Activated gamma-delta T cell treated with Interleukin-2 at 50 U/mL for 16 hours (primary cell): Measurements from ENCODE around the gene ANKRD11.

ENCODE experiments used
- DNase-seq: peaks from one replicate; pipeline ENCODE4 v3.0.0-alpha.2; 2020

ANKRD11 gene

DNA sequence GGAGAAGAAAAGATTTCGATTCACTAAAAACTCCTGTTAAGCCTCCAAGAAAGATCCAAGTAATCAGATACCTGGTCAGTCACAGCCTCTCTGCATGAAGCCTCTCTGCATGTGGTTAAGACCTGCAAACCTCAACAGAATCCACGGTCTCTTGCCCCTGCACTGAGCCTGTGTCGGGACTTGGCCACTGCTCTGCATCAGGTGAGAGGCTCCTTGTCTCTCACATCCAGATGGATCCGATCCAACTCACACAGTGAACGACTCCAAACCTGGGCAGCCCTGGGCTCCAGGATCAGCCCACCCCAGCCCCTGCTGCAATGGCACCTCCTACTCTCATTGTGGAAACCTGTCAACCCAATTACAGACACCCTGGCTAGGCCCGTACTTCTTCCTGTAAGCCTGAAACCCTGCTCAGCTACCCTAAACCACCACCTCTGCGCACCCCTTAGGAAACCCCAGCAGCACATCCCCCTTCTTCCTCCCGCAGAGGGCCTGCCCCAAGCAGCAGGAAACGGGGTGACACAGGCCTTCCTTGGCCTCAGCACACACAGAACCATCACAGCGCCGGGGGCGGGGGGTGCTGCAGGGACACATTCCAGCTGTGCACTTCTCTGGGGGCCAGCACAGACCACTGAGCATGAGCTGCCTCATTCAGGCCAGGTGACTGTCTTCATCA is 129.5 kb downstream of the ANKRD11 start:
- peak; percentile 78 for DNase-seq

DNA sequence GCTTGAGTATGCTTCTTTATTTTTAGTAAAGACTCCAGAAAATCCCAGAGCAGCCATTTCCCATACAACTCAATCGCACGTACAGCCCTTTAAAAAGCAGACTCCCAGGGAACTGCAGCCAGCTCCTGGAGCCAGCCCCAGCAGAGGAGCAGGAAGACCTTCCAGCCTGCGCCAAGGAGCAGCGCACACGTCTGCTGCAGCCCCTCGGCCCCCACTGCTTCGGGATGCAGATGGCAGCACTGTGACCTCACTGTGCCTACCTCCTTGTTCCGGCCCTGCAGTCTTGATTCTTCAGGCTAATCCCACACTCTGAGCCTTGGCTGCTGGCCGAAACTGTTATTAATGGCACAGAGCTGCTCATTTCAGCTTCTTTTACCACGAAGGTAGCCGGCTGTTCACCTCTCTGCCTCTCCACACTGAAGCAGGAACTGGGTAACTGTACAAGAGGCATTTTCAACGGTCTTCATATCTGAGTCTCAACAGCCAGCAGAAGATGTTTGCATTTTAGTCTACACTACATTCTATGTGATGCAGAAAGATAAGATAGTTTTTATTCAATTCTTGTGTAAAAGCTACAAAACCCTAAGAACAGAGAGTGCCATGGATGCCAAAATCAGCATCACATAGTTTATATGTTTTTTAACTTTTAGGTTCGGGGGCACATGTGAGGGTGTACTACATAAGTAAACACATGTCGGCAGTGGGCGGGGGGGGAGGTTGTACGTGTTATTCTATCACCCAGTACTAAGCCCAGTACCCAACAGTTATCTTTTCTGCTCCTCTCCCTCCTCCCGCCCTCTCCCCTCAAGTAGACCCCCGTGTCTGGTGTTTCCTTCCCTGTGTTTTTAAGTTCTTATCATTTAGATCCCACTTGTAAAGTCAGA is 130.9 kb downstream of the ANKRD11 start:
- no peak for DNase-seq

DNA sequence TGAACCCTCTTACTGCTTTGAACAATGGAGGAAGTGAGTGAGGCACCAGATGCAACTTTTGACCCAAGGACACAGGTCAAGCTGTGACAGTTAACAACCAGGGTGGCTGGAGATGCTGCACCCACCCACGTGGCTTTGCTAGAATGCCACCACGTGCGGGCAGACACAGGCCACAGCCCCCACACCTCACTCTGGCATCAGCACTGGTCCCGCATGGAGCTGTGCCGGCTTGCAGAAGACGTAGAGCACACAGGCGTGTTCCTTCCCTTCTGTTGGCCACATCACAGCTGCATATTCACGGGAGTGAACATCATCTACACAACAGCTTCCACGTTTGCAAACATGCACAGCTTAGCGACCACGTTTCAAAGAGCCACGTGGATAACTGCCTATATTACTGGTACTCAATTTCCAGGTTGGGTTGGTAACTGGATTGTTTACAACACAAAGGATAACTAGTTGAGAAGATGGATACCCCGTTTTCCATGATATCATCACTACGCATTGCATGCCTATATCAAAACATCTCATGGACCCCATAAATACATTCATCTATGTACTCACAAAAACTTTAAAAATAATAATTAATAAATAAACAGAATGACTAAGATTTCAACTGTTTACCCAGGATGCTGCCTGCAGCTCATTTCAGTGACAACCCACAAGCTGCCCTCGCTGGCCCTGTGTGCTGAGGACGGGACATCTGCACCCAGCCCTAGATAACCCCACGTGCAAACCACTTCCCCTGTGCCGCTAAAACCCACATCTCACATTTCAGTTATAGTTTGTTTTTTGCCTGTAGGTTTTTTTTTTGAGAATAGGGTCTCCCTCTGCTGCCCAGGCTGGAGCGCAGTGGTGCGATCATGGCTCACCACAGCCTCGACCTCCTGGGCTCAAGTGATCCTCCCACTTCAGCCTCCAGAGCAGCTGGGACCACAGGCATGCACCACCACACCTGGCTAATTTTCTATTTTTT is 132.0 kb downstream of the ANKRD11 start:
- peak; percentile 61 for DNase-seq

DNA sequence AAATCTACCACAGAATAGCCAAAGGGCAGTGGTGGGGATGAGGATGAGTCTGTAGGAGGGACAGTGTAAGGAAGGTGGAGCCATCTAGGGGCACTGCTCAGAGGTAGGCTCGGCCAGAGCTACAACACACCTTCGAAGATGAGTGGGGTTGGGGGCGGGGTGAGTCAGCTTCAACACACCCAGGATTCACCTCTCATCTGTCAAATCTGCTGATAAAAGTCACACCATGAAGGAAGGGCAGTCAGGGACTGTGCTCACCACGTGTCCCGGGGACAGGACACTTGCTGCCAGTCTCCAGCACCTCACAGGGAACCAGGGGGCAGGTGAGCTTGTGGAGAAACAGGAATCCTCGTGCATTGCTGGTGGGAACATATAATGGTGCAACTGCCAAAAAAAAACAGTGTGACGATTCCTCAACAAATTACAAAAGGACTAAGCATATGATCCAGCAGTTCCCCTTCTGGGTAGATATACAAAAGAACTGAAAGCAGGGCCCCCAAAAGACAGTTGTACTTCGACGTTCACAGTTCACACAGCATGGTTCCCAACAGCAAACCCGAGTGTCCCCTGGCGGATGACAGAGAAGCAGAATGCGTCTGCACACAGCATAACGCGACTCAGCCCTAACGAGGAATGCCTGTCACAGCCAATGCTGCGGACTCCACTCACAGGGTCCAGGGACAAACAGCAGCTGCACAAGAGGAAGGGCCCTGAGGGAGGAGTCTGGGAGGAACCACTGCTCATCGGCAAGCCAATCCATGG is 133.1 kb downstream of the ANKRD11 start:
- peak; percentile 30 for DNase-seq

DNA sequence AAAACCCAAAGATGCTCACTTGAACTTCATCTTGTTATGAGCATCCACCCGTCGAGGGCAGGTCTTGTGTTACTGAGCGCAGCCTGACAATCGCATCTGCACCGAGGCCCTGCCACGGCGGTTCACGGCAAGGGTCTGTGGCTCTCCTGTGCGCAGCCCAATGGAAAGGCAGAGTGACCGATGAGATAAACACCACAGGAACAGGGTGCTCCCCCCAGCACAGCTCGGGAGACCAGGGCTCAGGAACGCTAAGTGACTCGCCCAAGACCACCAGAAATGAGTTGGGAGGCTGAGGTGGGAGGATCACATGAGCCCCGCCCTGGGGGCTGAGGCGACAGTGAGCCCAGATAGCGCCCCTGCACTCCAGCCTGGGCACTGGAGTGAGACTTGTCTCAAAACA is 134.7 kb downstream of the ANKRD11 start:
- DNase-seq: no peak

DNA sequence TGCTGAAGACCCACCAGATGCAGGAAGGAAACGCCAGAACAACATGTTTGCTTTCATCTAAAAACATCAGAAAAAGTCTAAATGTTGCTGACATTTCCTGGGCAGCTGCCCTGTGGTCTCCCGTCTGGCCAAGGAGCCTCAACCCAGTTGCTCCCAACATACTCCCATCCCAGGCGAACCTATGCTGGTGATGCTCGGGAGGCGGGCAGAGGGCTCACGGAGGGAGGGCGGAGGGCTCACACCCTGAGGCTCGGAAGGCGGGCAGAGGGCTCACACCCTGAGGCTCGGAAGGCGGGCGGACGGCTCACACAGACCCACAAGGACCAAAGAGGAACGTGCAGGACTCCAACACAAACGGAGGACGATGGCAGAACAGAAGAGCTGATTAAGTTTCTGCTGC is 135.4 kb downstream of the ANKRD11 start:
- no peak for DNase-seq

DNA sequence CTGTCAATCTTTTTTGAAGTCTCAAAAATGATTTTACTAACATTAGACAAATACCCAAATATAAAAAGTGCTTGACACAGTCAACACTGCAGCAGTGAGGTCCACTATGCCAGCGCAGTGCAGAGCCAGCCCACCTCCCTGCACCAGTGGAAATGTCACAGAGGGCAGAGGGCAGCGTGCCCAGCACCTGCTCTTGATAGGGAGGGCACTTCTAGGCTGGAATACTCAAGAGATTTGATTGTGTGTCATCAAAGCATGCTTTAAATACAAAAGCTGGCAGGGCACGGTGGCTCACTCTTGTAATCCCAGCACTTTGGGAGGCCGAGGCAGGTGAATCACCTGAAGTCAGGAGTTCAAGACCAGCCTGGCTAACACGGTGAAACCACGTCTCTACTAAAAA is 136.0 kb downstream of the ANKRD11 start:
- DNase-seq: no peak

DNA sequence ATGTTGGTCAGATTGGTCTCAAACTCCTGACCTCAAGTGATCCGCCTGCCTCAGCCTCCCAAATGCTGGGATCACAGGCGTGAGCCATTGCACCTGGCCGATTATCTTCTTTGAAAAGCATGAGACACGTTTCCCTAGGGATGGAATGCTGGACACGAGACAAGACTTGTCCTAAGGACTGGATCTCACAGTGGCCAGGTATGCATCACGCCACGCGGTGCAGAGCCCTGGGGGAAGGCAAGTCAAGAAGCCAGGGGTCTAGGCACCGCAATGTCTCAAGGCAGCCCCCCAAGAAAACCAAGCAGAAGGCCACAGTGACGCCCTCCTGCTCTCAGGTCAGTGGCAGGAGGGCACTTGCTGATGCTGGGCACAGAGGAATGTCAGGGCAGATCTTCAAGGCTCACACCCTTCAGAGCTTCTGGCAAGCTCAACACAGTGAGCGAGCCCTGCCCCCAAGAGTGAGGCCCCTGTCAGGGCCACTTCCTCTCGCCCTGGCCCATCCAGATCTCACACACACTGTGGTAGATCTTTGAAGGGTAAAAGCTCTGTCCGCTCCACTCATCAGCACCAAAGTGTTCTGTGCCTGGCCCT is 138.2 kb downstream of the ANKRD11 start:
- DNase-seq: no peak

DNA sequence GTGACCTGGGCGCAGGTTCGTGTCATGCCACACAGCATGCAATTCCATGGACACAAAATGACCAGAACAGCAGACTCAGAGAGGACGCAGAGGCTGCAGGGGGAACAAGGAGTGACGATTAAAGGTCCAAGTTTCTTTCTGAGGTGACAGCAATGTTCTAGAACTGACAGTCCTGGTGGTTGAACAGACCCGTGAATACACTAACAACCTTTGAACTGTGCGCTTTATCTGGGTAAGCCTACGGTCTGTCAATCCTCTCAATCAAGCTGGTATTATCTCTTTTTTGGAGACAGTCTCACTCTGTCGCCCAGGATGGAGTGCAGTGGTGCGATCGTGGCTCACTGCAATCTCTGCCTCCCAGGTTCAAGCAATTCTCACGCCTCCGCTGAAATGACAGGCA is 138.7 kb downstream of the ANKRD11 start:
- no peak for DNase-seq

DNA sequence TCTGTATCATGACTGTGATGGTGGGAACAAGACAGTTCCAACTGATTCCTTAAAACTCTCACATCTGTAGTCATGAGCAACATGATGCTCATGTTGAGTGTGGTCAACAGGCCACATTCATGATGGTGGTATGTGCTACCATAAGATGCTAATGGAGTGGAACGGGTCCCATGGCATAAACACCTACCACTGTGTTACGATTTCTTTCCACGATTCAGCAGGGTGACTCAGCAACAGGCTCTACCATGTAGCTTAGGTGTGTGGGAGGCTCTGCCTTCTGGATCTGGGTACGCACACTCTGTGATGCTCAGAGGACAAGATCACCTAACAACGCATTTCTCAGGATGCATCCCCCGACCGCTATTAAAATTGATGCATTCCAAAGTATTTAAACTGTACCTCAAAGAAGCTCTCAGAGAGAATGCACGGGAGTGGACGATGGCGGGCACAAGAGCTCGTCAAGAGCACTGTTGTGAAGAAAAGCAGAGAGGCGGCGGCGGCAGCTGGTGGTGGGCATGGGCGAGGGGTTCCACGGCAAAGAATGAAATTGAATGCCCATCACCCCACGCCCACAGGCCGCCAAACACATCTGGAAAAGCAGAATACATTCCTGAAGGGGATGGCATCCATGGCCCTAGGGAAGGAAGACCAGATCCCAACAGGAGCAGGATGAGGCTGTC is 139.5 kb downstream of the ANKRD11 start:
- DNase-seq: no peak

DNA sequence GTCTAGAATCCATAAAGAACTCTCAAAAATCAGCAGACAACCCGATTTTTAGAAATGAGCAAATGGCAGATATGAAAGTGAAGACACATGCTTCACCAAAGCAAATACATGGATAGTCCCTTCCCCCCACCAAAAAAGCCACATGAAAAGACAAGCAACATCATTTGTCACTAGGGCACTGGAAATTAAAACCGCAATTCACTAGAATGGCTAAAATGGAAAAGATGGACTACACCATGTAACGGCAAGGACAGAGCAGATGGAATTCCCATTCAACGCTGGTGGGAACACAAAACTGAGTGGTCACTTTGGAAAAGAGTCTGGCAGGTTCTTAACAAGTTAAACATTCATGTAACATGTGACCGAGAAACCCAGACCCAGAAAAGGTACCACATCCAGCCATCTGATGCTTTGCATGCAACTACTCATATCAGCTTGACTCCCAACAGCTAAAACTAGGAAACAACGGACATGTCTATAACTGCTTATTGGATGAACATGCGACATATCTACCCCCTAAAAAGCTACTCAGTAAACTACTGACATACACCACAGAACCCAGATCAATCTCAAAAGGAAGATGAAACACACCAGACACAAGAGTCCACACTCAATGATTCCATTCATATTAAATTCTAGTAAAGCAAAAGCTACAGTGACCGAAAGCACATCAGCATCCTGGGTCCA is 140.3 kb downstream of the ANKRD11 start:
- DNase-seq: no peak

DNA sequence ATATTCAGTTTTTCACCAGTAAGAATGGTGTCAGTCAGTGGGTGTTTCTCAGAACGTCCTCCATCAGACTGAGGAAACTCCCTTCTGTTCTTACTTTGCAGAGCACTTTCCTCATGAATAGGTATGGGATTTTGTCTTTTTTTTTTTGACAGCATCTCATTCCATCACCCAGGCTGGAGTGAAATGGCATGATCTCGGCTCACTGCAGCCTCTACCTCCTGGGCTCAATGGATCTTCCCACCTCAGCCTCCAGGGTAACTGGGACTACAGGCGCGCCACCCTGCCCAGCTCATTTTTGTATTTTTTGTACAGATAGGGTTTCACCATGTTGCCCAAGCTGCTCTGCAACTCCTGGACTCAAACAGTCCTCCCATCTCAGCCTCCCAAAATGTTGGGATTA is 142.6 kb downstream of the ANKRD11 start:
- no peak for DNase-seq

DNA sequence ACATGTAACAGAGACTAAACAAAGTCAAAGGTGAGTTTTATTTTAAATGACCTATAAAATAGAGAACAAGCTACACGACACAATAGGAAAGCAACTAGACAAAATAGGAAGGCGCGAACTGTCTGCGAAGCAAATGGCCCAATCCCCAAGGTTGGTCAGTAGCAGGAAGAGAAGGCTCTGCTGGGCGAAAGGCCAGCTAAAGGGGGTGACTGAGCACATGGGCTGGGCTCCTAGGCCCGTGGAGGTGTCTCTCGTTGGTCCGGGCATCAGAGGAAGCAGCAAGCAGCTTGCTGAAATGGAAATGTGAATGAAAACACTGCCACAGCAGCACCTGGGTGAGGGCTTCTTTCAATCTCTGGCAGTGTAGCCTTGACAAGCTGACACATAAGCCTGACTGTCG is 143.5 kb downstream of the ANKRD11 start:
- no peak for DNase-seq

DNA sequence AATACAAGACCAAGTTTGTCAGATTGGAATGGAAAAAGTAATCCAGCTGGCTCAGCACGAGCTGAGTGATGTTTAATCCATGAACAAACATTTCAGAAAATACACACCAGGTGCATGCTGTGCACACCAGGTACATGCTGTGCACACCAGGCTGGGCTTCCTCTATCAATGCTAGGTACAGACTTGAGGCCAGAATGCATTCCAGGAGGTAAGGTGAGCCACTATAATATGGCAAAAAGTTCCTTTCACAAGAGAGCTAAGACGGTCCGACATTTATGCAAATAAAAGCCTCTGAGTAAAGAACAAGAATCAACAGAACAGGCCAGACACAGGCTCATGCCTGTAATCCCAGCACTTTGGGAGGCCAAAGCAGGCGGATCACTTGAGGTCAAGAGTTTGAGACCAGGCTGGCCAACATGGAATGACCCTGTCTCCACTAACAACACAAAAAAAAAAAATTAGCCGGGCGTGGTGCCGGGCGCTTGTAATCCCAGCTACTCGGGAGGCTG is 144.7 kb downstream of the ANKRD11 start:
- no peak for DNase-seq

DNA sequence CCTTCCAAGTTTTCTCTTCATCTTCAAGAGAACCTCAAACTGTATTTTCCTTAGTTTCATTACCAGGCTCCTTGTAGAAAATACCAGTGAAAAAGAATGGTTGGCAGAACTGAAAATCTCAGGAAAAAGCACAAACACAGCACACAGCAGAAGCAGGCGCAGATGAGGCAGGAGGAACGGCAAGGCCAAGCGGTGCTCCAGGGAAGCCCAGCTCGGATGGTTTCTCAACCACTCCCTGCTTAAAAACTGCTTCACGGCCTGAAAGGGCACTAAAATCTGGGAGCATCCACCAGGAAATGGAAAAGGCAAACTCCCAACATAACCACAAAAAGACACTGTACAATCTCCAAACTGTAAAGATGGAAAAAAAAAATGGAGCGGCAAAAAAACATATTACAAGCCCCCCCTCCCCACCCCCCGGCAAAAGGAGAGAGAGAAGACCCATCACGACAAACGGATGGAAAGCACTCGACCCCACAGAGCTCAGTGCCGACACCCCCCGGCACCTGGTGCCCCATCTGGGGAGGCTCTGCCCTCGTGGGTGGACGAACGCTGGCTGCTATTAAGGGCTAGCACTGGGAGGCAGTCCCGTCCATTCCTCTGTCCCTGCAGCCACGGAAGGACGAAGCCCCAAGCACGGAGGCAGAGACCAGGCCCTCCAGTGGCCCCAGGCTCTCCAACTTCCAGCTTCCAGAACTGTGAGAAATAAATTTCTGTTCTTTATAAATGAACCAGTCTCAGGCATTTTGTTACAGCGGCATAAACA is 145.3 kb downstream of the ANKRD11 start:
- no peak for DNase-seq

DNA sequence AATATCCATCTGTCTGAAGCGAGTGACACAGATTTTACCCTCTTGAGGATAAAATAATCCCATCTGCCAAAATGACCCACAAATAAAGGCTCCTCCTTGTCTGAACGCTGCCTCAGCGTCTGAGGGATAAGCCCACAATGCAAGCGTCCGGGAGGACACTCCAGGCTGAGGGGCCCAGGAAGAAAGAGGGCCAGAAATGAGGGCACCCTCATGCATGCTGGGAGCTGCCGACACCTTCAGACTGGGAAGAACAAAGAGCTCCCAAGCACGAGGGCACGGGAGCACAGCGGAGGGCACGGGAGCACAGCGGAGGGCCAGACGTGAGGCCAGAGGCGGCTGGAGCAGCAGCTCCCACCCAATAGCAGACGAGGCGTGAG is 145.9 kb downstream of the ANKRD11 start:
- no peak for DNase-seq

DNA sequence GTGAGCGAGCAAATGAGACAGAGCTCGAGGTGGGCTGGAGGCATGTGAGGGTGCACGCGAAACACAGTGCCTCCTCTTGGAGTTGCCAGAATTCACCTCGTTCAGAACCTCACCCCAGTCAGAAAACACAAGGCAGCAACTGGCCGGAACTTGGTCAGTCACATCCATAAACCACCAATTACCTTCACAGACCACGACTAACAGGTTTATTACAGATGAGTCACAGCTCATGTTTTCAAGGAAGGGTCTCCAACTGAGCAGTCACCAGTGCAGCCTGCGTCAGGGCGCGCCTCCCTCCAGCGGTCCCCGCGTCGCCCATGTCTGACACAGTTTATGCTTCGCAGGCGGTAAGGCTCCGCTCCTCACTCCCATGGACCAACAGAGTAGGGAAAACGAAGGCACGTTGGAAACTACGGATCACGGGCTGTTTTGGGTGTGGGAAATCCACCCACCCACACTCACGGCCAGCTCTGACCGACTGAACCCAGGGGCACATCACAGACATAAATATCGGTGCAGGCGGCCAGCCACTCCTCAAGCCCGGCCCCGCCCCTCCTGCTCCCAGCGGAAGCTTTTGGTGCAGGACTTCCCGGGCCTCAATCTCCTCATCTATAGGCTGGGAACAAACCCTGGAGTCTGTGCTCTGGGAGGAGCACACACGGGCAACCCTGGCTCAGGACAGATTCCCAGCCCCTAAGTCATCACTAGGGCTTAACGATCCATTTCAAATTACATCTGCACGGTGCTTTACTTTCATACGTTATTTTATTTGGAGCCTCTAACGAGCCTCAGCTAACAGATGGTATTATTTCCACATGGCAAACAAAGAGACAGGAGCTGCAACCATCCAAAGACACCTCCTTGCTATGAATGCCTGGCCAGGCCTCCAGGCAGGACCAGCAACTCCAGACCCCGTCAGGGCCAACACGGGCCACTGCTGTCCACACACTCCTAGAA is 146.6 kb downstream of the ANKRD11 start:
- DNase-seq: no peak
